OCI-LY3 (cell line): ENCODE data around the gene MAP2K3.

Source experiments
- CTCF ChIP-seq: fragments of 200-600, 300-600 bp; sonication (generic); IDR thresholded peaks from 2 replicates; pipeline ENCODE4 v1.5.1; 2014; ENCODE audit warnings: antibody characterized with exemption, low read length, low read depth
- EZH2phosphoT487 ChIP-seq: fragments of 200-600 bp; shearing (Covaris generic); IDR thresholded peaks from 2 replicates; pipeline ENCODE4 v1.6.1; 2018; ENCODE audit warnings: antibody characterized with exemption, mixed run types, low read depth

GRCh38 chr17:21282231-21282630, 2.3 kb upstream of the MAP2K3 start:
- TF ChIP-seq CTCF: no peak
- no peak for TF ChIP-seq EZH2phosphoT487
